GM18502 (cell line): ENCODE data around the gene OR51F2.
"Not testable (repeated sequence)": the region's sequence is repeated elsewhere in the genome, so short reads cannot be mapped to it uniquely, and the experiment has no call there.

ENCODE experiments used
- ATAC-seq: cut with Tn5 transposase; IDR thresholded peaks from one replicate; pipeline ENCODE4 v1.9.1; 2021; ENCODE audit warnings: mild to moderate bottlenecking; ENCODE audit not compliant: unreplicated experiment, poor library complexity

Gene OR51F2

GRCh38 chr11:4821021-4821420, at the start of gene OR51F2:
OR51F2 (plus strand) TSS chr11:4821321; CDS start chr11:4821422, 101 bp downstream.
- no peak for ATAC-seq

- ATAC-seq = no peak
Observed at GRCh38 chr11:4782454-4782853, 38.7 kb upstream of the OR51F2 start.

GRCh38 chr11:4797206-4797605, 23.9 kb upstream of the OR51F2 start:
- no peak for ATAC-seq

- no peak for ATAC-seq
Observed at GRCh38 chr11:4798427-4799183, 22.5 kb upstream of the OR51F2 start.

- ATAC-seq = not testable (repeated sequence)
Observed at GRCh38 chr11:4801316-4801715, 19.8 kb upstream of the OR51F2 start.

GRCh38 chr11:4804280-4804679, 16.8 kb upstream of the OR51F2 start, which contains the start of gene OR52R1:
OR52R1 (minus strand) TSS chr11:4804380; CDS start chr11:4804380, 0 bp downstream.
- no peak for ATAC-seq

GRCh38 chr11:4808476-4808875, 12.6 kb upstream of the OR51F2 start:
- no peak for ATAC-seq

- no peak for ATAC-seq
Observed at GRCh38 chr11:4809246-4809645, 11.9 kb upstream of the OR51F2 start.

GRCh38 chr11:4825132-4825531, 4.0 kb downstream of the OR51F2 start:
- no peak for ATAC-seq

- no peak for ATAC-seq
Observed at GRCh38 chr11:4826425-4826824, 5.3 kb downstream of the OR51F2 start.

- ATAC-seq = no peak
Observed at GRCh38 chr11:4830346-4830745, 9.2 kb downstream of the OR51F2 start.

GRCh38 chr11:4830909-4831308, 9.8 kb downstream of the OR51F2 start:
- no peak for ATAC-seq

GRCh38 chr11:4839851-4840549, 18.9 kb downstream of the OR51F2 start:
- no peak for ATAC-seq

- no peak for ATAC-seq
Observed at GRCh38 chr11:4848908-4849532, 27.9 kb downstream of the OR51F2 start, which contains the start of gene OR51S1. OR51S1 (minus strand) TSS chr11:4849208; CDS start chr11:4849208, 0 bp downstream.

GRCh38 chr11:4851033-4851432, 29.9 kb downstream of the OR51F2 start:
- ATAC-seq = no peak

GRCh38 chr11:4854286-4854685, 33.2 kb downstream of the OR51F2 start:
- not testable (repeated sequence) for ATAC-seq

- ATAC-seq = no peak
Observed at GRCh38 chr11:4862447-4863236, 41.5 kb downstream of the OR51F2 start.

GRCh38 chr11:4863876-4864275, 42.8 kb downstream of the OR51F2 start:
- no peak for ATAC-seq

GRCh38 chr11:4865855-4866254, 44.7 kb downstream of the OR51F2 start:
- no peak for ATAC-seq
